HG03457 (cell line): ENCODE measurements around the gene CIAPIN1.
"Not testable (repeated sequence)": the region's sequence is repeated elsewhere in the genome, so short reads cannot be mapped to it uniquely, and the experiment has no call there.

ENCODE experiments used
- ATAC-seq: cut with Tn5 transposase; IDR thresholded peaks from one replicate; pipeline ENCODE4 v1.9.1; 2021; ENCODE audit warnings: moderate number of reproducible peaks; ENCODE audit not compliant: unreplicated experiment

The CIAPIN1 gene

DNA sequence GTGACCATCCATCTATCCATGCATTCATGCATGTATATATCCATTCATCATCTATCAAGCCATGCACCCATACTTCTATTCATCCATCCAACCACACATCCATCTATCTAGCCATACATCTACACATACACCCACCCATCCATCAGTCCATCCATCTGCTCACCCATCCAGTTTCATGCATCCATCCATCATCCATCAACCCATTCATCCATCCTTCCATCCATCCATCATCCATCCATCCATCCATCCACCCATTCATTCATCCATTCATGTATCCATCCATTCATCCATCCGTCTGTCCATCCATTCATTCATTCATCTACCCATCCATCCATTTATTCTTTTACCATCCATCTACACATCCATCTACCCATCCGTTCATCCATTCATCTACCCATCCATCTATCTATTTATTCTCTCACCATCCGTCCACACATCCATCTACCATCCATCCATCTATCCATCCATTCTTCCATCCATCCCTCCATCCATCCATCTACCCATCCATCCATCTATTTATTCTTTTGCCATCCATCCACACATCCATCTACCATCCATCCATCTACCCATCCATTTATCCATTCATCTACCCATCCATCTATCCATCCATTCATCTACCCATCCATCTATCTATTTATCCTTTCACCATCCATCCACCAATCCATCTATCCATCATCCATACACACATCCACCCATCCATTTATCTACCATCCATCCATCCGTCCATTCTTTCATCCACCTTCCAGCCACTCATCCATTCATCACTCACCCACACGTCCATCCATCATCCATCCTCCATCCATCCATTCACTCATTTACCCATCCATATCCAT, 39.4 kb downstream of the CIAPIN1 start:
- ATAC-seq = no peak

DNA sequence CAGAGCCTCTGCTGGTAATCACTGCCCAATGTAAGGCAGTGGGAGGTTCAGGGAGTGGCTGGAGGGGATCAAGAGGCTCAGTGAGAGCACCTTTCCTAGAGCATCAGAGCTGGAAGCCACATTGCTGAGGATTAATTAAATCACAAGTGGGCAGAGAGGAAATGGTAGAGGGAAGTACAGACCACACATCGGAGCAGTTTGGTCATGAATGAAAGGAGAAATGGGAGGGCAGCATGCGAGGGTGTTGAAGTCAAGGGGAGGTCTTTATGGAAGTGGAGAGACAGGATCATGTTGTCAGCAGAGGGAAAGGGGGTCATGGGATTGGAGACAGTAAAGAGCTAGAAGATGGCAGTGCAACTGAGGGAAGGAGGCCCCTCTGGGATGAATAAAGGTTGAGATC, 40.3 kb downstream of the CIAPIN1 start:
- ATAC-seq = no peak

DNA sequence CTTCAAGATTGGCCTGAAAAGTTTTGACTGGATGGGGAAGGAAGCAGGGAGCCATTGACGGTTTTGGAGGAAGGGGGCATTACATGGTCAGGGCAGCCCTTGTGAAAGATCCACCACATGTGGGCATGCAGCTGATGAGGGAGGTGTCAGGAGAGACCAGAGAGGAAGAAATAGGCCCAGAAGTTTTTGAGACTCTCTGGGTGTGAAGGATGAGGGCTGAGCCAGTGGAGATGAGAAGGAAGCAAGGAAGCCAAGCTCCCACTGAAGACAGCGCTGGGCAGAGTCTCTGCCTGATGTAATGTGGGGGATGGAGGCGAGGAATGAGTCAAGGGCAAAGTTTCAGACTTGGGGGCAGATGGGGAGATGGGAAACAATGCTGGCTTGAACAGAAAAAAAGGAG, 42.1 kb downstream of the CIAPIN1 start:
- no peak for ATAC-seq

DNA sequence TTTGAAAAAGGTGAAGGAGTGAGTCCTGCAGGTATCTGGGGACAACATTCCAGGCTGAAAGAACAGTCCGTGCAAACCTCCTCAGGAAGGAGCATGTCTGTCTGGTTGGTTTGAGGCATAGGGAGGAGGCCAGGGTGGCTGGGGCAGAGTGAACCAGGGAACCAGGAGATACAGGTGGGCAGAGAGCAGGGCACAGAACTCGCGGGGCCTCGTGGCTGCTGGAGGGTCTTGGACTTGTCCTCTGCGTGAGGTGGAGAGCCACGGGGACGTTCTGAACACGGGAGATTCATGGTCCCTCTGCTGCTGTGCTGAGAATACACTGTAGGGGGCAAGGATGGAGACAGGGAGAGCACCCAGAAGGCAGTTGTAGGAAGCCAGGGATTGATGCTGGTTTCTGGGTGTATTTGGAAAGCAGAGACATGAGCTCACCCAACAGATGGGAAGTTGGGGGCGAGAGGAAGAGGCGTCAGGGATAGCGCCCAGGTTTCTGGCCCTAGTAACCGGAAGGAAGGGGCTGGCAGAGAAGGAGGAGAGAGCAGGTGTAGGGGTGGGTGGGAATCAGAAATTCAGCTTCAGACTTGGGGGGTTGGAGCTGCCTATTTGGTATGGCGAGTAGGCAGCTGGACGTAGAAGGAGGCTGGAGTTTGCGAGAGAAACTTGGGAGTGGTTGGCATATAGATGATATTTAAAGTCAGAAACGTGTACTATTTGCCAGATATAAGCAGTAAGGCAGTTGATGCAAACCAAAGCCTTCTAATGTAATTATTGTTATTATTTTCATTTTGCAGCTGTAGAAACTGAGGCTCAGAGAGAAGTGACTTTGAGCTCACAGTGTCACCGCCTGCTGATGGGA, 43.0 kb downstream of the CIAPIN1 start, which contains the start of gene CCL17:
CCL17 (plus strand) TSS at position 803 of the 853 bp plus-strand sequence. CDS start 9,166 bp downstream, outside the sequence.
- ATAC-seq = no peak

DNA sequence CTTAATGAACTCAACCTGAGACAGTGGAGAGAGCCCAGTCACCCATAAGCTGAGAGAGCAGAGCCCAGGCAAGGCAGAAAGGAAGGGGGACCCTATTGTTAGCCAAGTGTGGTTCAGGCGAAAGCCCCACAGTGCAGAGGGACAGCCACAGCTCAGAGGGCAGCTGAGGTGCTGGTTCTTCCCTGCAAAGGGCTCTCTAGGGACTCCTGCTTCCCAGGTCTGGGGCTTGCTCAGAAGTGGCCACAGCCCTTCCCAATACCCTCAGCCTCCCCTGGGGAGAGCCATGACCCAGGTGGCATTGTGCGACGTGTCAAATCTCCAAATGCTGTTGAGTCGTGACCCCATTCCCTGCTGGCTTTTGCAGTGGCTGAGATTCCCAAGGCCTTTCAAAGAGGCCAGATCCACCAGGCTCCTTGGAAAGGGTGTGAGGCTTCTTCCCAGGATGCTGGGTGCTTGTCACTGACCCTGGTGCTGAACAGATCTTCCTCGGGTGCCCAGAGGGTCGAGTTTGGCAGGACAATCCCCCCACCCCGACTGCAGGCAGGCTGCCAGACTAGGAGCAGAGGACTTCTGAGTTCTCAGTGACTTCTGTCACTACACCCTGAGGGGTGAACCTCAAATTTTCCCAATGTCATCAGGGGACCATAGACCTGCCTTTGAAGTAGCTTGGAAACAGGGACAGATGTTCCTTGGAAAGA, 45.1 kb downstream of the CIAPIN1 start:
- ATAC-seq = no peak

DNA sequence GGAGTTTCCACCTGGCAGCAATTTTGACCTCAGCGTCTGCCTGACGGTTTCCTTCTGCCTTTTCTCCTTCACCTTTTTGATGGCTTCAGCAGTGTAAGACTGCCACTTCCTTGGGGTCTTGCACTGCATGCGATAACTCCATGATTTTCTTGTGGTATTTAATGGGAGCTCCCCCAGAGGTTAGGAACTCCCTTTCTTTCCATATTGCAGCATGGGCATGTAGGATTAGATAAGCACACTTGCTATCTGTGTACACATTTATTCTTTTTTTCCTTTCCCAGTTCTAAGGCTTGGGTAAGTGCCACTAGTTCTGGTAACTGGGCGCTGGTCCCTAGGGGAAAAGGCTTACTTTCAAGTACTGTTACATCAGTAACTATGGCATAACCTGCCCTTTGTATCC, 49.7 kb downstream of the CIAPIN1 start:
- not testable (repeated sequence) for ATAC-seq

DNA sequence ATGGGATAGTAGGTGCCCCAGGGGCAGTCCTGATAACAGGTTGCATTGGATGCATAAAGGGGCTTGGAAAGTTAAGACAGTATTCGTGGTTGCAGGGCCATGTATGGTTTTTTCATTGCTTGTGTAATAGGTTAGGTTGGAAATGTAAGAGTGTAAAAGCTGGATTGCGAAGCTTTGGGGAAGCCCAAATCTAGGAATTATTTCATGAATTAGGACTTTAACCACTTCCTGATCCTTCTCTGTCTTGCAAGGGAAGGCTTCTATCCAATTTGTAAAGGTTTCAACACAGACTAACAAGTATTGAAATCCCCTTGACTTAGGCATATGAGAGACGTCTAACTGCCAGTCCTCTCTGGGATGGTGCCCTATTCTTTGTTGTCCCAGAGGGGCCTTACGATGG, 50.4 kb downstream of the CIAPIN1 start:
- no peak for ATAC-seq

DNA sequence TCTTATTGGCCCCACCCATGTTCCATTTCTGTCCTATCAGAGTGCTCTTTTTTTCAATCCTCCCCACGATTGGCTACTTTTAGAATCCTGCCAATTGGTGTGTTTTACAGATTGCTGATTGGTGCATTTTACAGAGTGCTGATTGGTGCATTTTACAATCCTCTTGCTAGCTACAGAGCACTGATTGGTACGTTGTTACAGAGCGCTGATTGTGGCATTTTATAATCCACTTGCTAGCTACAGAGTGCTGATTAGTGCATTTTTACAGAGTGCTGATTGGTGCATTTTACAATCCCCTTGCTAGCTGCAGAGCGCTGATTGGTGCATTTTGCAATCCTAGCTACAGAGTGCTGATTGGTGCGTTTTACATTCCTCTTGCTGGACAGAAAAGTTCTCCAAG, 52.2 kb downstream of the CIAPIN1 start:
- no peak for ATAC-seq

DNA sequence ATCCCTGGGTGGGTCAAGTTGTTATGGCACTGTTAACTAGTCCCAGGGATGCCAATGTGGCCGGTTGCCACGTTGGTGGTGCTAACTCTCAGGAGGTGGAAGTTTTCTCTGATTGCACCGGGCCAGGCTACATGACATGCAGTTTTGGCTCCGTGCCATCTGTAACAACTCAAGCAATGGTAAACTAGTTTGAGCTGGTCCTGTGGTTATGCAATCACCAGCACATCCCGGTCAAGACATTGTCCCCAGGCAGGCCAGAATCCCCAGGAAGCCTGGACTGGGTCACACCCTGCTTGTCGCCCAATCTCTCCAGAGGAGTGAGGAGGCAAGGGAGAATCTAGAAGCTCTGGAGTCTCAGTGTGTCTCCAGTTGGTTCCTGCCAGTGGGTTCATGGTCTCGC, 52.7 kb downstream of the CIAPIN1 start:
- ATAC-seq = no peak

DNA sequence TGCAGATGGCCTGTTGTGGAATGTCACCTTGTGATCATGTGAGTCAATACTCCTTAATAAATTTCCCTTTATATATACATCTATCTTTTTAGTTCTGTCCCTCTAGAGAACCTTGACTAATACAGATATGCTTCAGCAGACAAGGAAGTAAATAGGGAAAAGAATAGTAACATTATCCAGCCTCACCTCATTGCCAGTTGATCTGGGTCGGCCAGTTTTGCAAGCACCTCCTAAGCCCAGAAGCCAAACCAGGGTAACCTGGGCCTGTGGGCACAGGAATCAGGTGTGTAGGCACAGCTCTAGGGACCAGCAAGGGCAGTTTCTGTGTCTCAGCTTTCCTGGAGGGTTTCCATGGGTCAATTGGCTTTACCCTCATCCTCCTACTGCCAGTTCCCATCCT, 54.5 kb downstream of the CIAPIN1 start:
- ATAC-seq = no peak

DNA sequence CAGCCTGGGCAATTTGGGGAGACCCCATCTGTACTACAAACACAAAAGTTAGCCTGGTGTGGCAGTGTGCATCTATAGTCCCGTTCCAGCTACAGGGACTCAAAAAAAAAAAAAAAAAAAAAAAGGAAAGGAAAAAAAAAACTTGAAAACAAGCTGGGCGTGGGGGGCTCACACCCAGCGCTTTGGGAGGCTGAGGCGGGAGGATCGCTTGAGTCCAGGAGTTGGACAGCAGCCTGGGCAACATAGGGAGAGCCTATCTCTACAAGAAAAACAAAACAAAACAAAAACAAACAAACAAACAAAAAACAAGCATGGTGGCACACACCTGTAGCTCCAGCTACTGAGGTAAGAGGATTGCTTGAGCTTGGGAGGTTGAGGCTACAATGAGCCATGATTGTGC, 55.5 kb downstream of the CIAPIN1 start:
- ATAC-seq = no peak

DNA sequence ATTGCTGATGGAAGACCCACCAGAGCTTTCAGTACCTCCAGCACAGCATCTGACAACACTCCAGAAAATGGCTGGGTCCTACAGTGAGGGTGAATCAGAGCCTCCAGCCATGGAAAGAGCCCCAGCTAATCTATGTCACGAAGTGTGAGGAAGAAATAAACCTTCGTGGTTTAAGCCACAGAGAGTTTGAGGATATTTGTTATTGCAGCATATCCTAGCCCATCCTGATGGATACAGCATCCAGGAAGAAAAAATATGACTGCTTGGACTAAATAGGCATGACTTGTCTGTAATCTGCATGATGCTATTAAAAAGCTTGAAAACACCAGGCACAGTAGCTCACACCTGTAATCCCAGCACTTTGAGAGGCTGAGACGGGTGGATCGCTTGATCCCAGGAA, 55.9 kb downstream of the CIAPIN1 start:
- ATAC-seq = no peak

DNA sequence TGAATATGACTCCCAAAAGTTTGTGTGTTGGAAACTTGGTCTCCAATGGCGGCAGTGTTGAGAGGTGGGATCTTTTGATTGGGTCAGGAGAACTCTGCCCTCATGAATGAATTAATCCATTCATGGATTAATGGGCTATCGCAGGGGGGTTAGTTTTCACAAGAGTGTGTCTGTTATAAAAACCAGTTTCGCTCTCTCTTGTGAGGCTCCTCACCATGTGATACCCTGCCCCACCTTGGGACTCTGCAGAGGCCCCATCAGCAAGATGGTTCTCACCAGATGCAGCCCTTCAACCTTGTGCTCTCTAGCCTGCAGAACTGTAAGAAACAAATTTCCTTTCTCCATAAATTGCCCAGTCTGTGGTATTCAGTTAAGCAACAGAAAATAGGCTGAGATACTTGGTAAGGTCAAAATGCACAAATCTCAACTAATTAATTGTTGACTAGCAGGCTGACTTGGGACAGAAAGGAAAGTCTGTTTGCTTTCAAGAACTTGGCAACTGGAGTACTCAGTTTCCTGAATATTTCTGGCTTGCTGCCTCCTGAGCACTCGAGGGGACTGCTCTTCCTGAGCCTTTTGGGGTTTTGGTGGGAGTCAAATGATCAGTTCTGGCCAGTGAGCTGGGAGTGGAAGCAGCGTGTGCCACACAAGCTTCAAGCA, 56.4 kb downstream of the CIAPIN1 start:
- ATAC-seq = no peak

DNA sequence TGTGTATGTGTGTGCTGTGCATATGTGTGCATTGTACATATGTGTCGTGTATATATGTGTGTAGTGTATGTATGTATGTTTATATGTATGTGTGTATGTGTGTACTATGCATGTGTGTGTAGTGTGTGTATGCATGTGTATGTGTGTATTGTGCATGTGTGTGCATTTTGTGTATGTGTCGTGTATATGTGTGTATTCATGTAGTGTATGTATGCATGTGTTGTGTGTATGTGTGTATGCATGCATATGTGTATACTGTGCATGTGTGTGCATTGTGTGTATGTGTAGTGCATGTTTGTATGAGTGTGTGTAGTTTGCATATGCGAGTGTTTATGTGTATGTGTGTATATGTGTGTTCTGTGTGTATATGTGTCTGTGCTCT, 58.1 kb downstream of the CIAPIN1 start:
- ATAC-seq = no peak

DNA sequence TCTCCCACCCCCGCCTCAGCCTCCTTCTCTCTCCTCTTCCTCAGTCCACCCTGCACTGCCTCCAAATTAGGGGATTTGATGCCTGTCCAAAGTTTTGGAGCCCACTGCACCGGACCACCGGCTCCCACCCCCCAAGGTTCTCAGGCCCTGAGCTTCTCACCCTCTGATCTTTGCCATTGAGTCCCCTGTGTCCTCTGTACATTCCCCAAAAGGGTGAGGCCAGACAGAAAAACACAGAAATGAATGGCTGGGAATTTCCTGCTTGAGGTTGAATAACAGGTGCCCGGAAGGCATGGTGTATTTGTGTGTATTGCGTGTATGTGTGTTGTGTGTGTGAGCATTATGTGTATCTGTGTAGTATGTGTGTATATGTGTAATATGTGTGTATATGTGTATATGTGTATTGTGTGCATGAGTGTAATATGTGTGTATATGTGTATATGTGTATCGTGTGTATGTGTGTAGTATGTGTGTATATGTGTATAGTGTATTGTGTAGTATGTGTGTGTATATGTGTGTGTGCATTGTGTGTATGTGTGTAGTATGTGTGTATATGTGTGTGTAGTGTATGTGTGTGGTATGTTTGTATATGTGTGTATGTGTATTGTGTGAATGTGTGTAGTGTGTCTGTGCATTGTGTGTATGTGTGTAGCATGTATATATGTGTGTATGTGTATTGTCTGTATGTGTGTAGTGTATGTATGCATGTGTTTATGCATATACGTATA, 58.7 kb downstream of the CIAPIN1 start:
- ATAC-seq = no peak

DNA sequence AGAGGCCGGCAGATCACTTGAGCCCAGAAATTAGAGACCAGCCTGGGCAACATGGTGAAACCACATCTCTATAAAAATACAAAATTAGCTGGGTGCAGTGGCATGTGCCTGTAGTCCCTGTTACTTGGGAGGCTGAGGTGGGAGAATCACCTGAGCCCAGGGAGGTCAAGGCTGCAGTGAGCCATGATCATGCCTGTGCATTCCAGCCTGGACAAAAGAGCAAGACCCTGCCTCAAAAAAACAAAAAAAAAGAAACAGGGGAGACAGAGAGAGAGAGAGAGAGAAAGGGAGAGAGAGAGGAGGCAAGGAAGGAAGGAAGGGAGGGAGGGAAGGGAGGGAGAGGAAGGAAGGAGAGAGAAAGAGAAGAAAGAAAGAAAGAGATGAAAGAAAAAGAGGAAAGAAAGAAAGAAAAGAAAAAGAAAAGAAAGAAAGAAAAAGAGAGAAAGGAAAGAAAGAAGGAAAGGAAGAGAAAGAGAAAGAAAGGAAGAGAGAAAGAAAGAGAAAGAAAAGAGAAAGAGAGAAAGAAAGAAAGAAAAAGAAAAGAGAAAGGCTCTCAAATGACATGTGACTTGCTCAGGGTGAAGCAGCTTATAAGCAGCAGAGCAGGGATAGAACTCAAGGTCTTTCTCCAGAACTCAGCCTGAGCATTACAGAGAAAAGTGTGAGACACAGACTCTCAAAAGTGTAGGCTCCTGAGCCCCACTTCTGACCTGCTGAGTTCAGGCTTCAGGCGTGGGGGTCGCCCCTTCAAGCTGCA, 59.4 kb downstream of the CIAPIN1 start:
- ATAC-seq = no peak

DNA sequence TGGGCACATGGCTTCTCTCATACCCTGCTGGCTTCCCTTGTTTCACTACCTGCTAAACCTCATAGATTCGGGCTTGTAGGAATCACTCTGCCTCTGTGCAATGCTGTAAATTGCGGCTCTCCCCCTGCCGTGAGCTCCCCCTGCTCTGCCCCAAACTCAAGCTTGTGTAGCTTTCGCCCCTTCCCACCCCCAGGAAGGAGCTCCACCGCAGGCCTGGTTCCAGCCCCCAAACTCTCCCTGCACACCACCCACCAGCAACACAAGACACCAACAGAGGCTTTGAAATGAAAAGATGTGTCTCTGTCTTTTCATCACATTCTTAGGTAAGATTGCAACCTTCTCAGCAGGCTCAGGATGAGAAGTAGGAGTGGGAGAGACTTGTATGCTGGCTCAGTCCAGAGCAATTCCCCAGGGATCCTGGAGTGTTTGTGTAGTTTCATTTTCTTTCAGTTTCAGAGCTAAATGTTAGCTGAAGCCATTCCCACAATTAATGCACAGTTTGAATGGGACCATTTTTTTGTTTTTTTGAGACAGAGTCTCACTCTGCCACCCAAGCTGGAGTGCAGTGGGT, 60.7 kb downstream of the CIAPIN1 start:
- no peak for ATAC-seq

DNA sequence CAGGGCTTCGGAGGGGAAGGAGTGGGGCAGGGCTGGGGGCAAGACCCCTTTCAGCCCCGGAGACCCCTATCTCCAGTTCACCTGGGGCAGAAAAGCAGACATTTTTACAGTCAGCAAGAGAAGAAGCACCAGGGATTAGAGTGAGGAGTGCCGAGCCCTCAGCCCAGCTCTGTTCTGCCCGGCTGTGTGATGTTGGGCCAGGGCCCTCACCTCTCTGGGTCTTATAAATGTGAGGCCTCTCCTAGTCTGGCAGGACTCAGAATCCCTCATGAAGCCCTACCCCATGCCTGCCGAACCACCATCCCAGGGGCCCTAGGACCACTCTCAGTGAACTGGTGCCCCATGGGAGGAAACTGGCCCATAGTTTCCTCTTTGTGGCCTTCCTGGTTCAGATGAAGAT, 62.1 kb downstream of the CIAPIN1 start:
- ATAC-seq = no peak
